Spleen (tissue), 11 donors: Measurements from ENCODE around the gene RALBP1. TPM values are rescaled to one million over a fixed set of nuclear protein-coding genes. Genes with fewer than 3 reads are reported as not detected.

Experiments
- DNase-seq: peaks from one replicate; pipeline ENCODE4 v3.0.0-alpha.2; 2020
- H3K27ac ChIP-seq, 8 donors: fragments of 200-600 bp; sonication (generic) in 7 of 8; 1 replicate in 4 of 8; 2 replicates in 4 of 8; pipeline versions ENCODE4 v1.5.0 to v1.8.0; 2016 to 2021; ENCODE audit warnings: inconsistent platforms in 4 of 8, mild to moderate bottlenecking in 4 of 8, moderate library complexity in 1 of 8
- H3K27me3 ChIP-seq, 7 donors: fragments of 200-600 bp; sonication (generic) in 6 of 7; replicated peaks in 1 of 7; 1 replicate in 4 of 7; 2 replicates in 3 of 7; pipeline versions ENCODE4 v1.5.0 to v1.8.0; 2016 to 2021; ENCODE audit warnings: inconsistent platforms in 3 of 7, mild to moderate bottlenecking in 1 of 7
- H3K36me3 ChIP-seq, 6 donors: fragments of 200-600 bp; sonication (generic) in 5 of 6; 1 replicate in 4 of 6; 2 replicates in 2 of 6; pipeline versions ENCODE4 v1.5.0 to v1.8.0; 2016 to 2021; ENCODE audit warnings: inconsistent platforms in 2 of 6
- H3K4me1 ChIP-seq, 6 donors: fragments of 200-600 bp; sonication (generic) in 5 of 6; 1 replicate in 3 of 6; 2 replicates in 3 of 6; pipeline versions ENCODE4 v1.5.0 to v1.8.0; 2016 to 2021; ENCODE audit warnings: inconsistent platforms in 3 of 6
- H3K4me3 ChIP-seq, 8 donors: fragments of 200-600 bp; sonication (generic) in 7 of 8; 1 replicate in 4 of 8; 2 replicates in 4 of 8; pipeline versions ENCODE4 v1.5.0 to v1.8.0; 2016 to 2021; ENCODE audit warnings: inconsistent platforms in 4 of 8, mild to moderate bottlenecking in 4 of 8, moderate library complexity in 2 of 8
- H3K9me3 ChIP-seq, 8 donors: fragments of 200-600 bp; sonication (generic) in 7 of 8; 1 replicate in 4 of 8; 2 replicates in 4 of 8; pipeline versions ENCODE4 v1.5.0 to v1.8.0; 2016 to 2021; ENCODE audit warnings: inconsistent platforms in 4 of 8
- CTCF ChIP-seq, 11 experiments: fragments of 200-600 bp in 7 of 11; fragments of 450-650 bp in 4 of 11; sonication (generic) in 4 of 11; IDR thresholded peaks in 8 of 11; conservative IDR thresholded peaks in 3 of 11; 1 replicate in 7 of 11; 2 replicates in 4 of 11; pipeline versions ENCODE4 v1.4.0 to v1.8.0; 2016 to 2021; ENCODE audit warnings: antibody characterized with exemption in 11 of 11, inconsistent platforms in 4 of 11, mild to moderate bottlenecking in 1 of 11
- POLR2A ChIP-seq, 3 donors: fragments of 450-650 bp; IDR thresholded peaks; one replicate each; pipeline ENCODE4 v1.5.1; 2017; ENCODE audit warnings: antibody characterized with exemption in 3 of 3, mild to moderate bottlenecking in 1 of 3
- POLR2AphosphoS5 ChIP-seq, 3 donors: sonication (generic); formaldehyde crosslinking; IDR thresholded peaks; one replicate each; pipeline ENCODE4 v1.5.1; 2017; ENCODE audit warnings: antibody characterized with exemption in 3 of 3
- WGBS, 5 donors: extraction: QIAGEN DNeasy Blood & Tissue Kit in 3 of 5; methylation state at CpG; one replicate each; pipeline versions ENCODE4 v1.1.5 to v1.1.7; 2013 to 2018; 5-methylcytosine and 5-hydroxymethylcytosine counted together
- intact Hi-C: fragments of 100-400 bp; cut with DNase I; formaldehyde crosslinking; loops from one replicate; pipeline ENCODE4 v1.15.0; 2023; ENCODE audit warnings: low total_unique reads
- polyA plus RNA-seq, 3 donors: library from polyadenylated mRNA; stranded (reverse); fragments of 200-250 nt; gene quantifications; one replicate each; pipeline ENCODE4 v1.2.1, GENCODE V29; 2013
- total RNA-seq, 7 donors: library from RNA; depleted of rRNA in 3 of 7; stranded (reverse); fragments of >200 nt in 3 of 7; fragmentation: NEBNext Ultra II Directional in 4 of 7; extraction: Animal tissue kit (Norgen Biotek cat#: 25700) in 4 of 7; gene quantifications; one replicate each; pipeline versions ENCODE4 v1.1.0 to v1.2.1, GENCODE V29; 2016 to 2021
- donor health status: healthy with polysubstance abuse.
- donor health status: DM: no; HTN: no; CAD: no; lungs with moderate emphysema.
- donor health status: DM: no; HTN: no; CAD: no.
- donor health status: Bipolar disorder and iron deficiency.
- donor health status: healthy.
- donor health status: DM: no; HTN: no; CAD: no.
- donor health status: DM: yes; HTN: yes; CAD: no.

The RALBP1 gene
- total and polyA plus RNA-seq, 10 donors, result 13.6 to 76.4 (median 50.0) TPM

- WGBS, 5 donors, result 87 to 98% (median 97%) methylated on average over 3 of the region's 3 CpGs
- TF ChIP-seq POLR2AphosphoS5 (IDR thresholded peaks at IDR 0.05), result no peak
- no peak for TF ChIP-seq CTCF (IDR thresholded peaks at IDR 0.05 in 8 of 11, conservative IDR thresholded peaks at IDR 0.05 in 3 of 11)
- TF ChIP-seq POLR2A (IDR thresholded peaks at IDR 0.05), result no peak
- peaks cover 0 to 24% (median 7%) of the 10 kb centered on the region in 6 donors for H3K4me1 ChIP-seq
- intact Hi-C loops, result no loop called here
- H3K9me3 ChIP-seq, result no peaks in the 10 kb centered on the region
- H3K4me3 ChIP-seq, result no peak overlapping the region
- DNase-seq, result no peak
- H3K27ac ChIP-seq, result no peak overlapping the region
- H3K36me3 ChIP-seq, result peaks cover 0 to 75% (median 38%) of the 10 kb centered on the region in 6 donors
- no peaks in the 10 kb centered on the region for H3K27me3 ChIP-seq
Measured at GRCh38 chr18:9520666-9521065, 45.4 kb downstream of the RALBP1 start.

- Histone ChIP-seq H3K36me3 (peaks cover 0 to 87% (median 39%) of the 10 kb centered on the region in 6 donors), H3K27me3 (no peaks in the 10 kb centered on the region), H3K9me3 (no peaks in the 10 kb centered on the region), H3K4me3 (no peak overlapping the region), H3K4me1 (peaks cover 0 to 13% (median 3%) of the 10 kb centered on the region in 6 donors), H3K27ac (no peak overlapping the region)
- intact Hi-C loops, result no loop called here
- DNase-seq, result no peak
- 94 to 98% (median 95%) methylated on average over 7 of the region's 7 CpGs for WGBS, 5 donors
- TF ChIP-seq POLR2AphosphoS5 (IDR thresholded peaks at IDR 0.05) (no peak), POLR2A (IDR thresholded peaks at IDR 0.05) (no peak), CTCF (IDR thresholded peaks at IDR 0.05 in 8 of 11, conservative IDR thresholded peaks at IDR 0.05 in 3 of 11) (no peak)
Measured at GRCh38 chr18:9521770-9522169, 46.5 kb downstream of the RALBP1 start.

- Histone ChIP-seq H3K27ac (no peak overlapping the region), H3K36me3 (peaks cover 0 to 87% (median 31%) of the 10 kb centered on the region in 6 donors)
- no peak for DNase-seq
Measured at GRCh38 chr18:9522952-9523351, 47.6 kb downstream of the RALBP1 start.

GRCh38 chr18:9526458-9526857 is 51.1 kb downstream of the RALBP1 start:
- intact Hi-C loops, result no loop called here
- no peak overlapping the region for H3K4me3 ChIP-seq
- peaks cover 0 to 100% (median 43%) of the 10 kb centered on the region in 6 donors for H3K36me3 ChIP-seq
- DNase-seq, result no peak
- no peak overlapping the region for H3K27ac ChIP-seq
- peaks cover 0 to 11% (median 0%) of the 10 kb centered on the region in 6 donors for H3K4me1 ChIP-seq
- H3K27me3 ChIP-seq, result no peaks in the 10 kb centered on the region
- TF ChIP-seq POLR2A (IDR thresholded peaks at IDR 0.05) (no peak), POLR2AphosphoS5 (IDR thresholded peaks at IDR 0.05) (no peak), CTCF (IDR thresholded peaks at IDR 0.05 in 8 of 11, conservative IDR thresholded peaks at IDR 0.05 in 3 of 11) (no peak)
- no peaks in the 10 kb centered on the region for H3K9me3 ChIP-seq

More at GRCh38 chr18:9522952-9523351, 47.6 kb downstream of the RALBP1 start:
- WGBS, 5 donors, result 91 to 98% (median 96%) methylated on average over 6 of the region's 6 CpGs
- Histone ChIP-seq H3K4me3 (no peak overlapping the region), H3K4me1 (peaks cover 0 to 11% (median 0%) of the 10 kb centered on the region in 6 donors), H3K27me3 (no peaks in the 10 kb centered on the region), H3K9me3 (no peaks in the 10 kb centered on the region)
- no peak for TF ChIP-seq POLR2AphosphoS5 (IDR thresholded peaks at IDR 0.05)
- TF ChIP-seq CTCF (IDR thresholded peaks at IDR 0.05 in 8 of 11, conservative IDR thresholded peaks at IDR 0.05 in 3 of 11), result no peak
- TF ChIP-seq POLR2A (IDR thresholded peaks at IDR 0.05), result no peak
- intact Hi-C loops, result no loop called here
